H9 (cell line): ENCODE data around the gene NACC1. TPM values are rescaled to one million over a fixed set of nuclear protein-coding genes. Genes with fewer than 3 reads are reported as not detected.

Experiments used
- DNase-seq: peaks from one replicate; pipeline ENCODE4 v3.0.0-alpha.2; 2017
- H2AFZ ChIP-seq: one replicate; pipeline ENCODE4 v1.6.1; 2013; ENCODE audit warnings: mild to moderate bottlenecking, low read length, control low read depth, moderate library complexity
- H2AK5ac ChIP-seq: 2 replicates; pipeline ENCODE4 v1.6.1; 2013; ENCODE audit warnings: low read length, control low read depth, mixed read lengths; ENCODE audit not compliant: insufficient read length
- H2BK120ac ChIP-seq: one replicate; pipeline ENCODE4 v1.6.1; 2013; ENCODE audit warnings: low read depth, mild to moderate bottlenecking, low read length, control low read depth, inconsistent platforms; ENCODE audit not compliant: poor library complexity, severe bottlenecking
- H2BK12ac ChIP-seq: 2 replicates; pipeline ENCODE4 v1.6.1; 2013; ENCODE audit warnings: low read length, control low read depth, mixed read lengths, low read depth; ENCODE audit not compliant: insufficient read length
- H2BK15ac ChIP-seq: 2 replicates; pipeline ENCODE4 v1.6.1; 2013; ENCODE audit warnings: low read depth, low read length, control low read depth
- H2BK20ac ChIP-seq: one replicate; pipeline ENCODE4 v1.6.1; 2013; ENCODE audit warnings: low read depth, mild to moderate bottlenecking, low read length, control low read depth, inconsistent platforms; ENCODE audit not compliant: poor library complexity, severe bottlenecking
- H2BK5ac ChIP-seq: 2 replicates; pipeline ENCODE4 v1.6.1; 2013; ENCODE audit warnings: low read length, control low read depth, mixed read lengths; ENCODE audit not compliant: insufficient read length
- H3K14ac ChIP-seq: 2 replicates; pipeline ENCODE4 v1.6.1; 2013; ENCODE audit warnings: low read length, control low read depth; ENCODE audit not compliant: insufficient read depth
- H3K18ac ChIP-seq: 2 replicates; pipeline ENCODE4 v1.6.1; 2013; ENCODE audit warnings: low read depth, mild to moderate bottlenecking, mixed read lengths, low read length, control low read depth; ENCODE audit not compliant: insufficient read length
- H3K23ac ChIP-seq: 2 replicates; pipeline ENCODE4 v1.6.1; 2013; ENCODE audit warnings: low read length, control low read depth, mixed read lengths, low read depth; ENCODE audit not compliant: insufficient read length
- H3K23me2 ChIP-seq: 2 replicates; pipeline ENCODE4 v1.6.1; 2013; ENCODE audit warnings: low read depth, mild to moderate bottlenecking, mixed read lengths, low read length, control low read depth; ENCODE audit not compliant: insufficient read length, poor library complexity, severe bottlenecking
- H3K27ac ChIP-seq: 2 replicates; pipeline ENCODE4 v1.5.1; 2013; ENCODE audit warnings: low read length, control low read depth, mixed read lengths, low read depth; ENCODE audit not compliant: insufficient read length
- H3K27me3 ChIP-seq: 2 replicates; pipeline ENCODE4 v1.6.1; 2013; ENCODE audit warnings: low read length, control low read depth, inconsistent platforms; ENCODE audit not compliant: insufficient read depth
- H3K4ac ChIP-seq: 2 replicates; pipeline ENCODE4 v1.6.1; 2013; ENCODE audit warnings: low read depth, mild to moderate bottlenecking, control low read depth, inconsistent platforms, low read length, moderate library complexity
- H3K4me1 ChIP-seq: 2 replicates; pipeline ENCODE4 v1.6.1; 2013; ENCODE audit warnings: low read length, control low read depth, inconsistent platforms; ENCODE audit not compliant: insufficient read depth
- H3K4me2 ChIP-seq: 2 replicates; pipeline ENCODE4 v1.6.1; 2013; ENCODE audit warnings: low read length, control low read depth, mixed read lengths; ENCODE audit not compliant: insufficient read length, insufficient read depth
- H3K56ac ChIP-seq: 2 replicates; pipeline ENCODE4 v1.6.1; 2013; ENCODE audit warnings: low read depth, mild to moderate bottlenecking, mixed read lengths, low read length, control low read depth; ENCODE audit not compliant: insufficient read length
- H3K79me1 ChIP-seq: 2 replicates; pipeline ENCODE4 v1.6.1; 2013; ENCODE audit warnings: low read depth, mild to moderate bottlenecking, moderate library complexity, low read length, control low read depth, inconsistent platforms; ENCODE audit not compliant: insufficient read depth, poor library complexity, severe bottlenecking
- H3K79me2 ChIP-seq: 2 replicates; pipeline ENCODE4 v1.6.1; 2013; ENCODE audit warnings: low read length, control low read depth, inconsistent platforms; ENCODE audit not compliant: insufficient read depth
- H3K9ac ChIP-seq: 2 replicates; pipeline ENCODE4 v1.6.1; 2013; ENCODE audit warnings: low read length, control low read depth, mixed read lengths; ENCODE audit not compliant: insufficient read length; ENCODE audit errors: extremely low read depth
- H3K9me3 ChIP-seq: one replicate; pipeline ENCODE4 v1.6.1; 2013; ENCODE audit warnings: low read depth, low read length, inconsistent platforms; ENCODE audit not compliant: control insufficient read depth
- H3T11ph ChIP-seq: one replicate; pipeline ENCODE4 v1.6.1; 2013; ENCODE audit warnings: mild to moderate bottlenecking, low read length, control low read depth, inconsistent platforms
- H4K20me1 ChIP-seq: one replicate; pipeline ENCODE4 v1.6.1; 2013; ENCODE audit not compliant: control insufficient read depth, insufficient read length, insufficient read depth
- H4K5ac ChIP-seq: 2 replicates; pipeline ENCODE4 v1.6.1; 2013; ENCODE audit warnings: low read depth, mild to moderate bottlenecking, mixed read lengths, low read length, control low read depth; ENCODE audit not compliant: insufficient read length
- H4K8ac ChIP-seq: replicated peaks from 2 replicates; pipeline ENCODE4 v1.6.1; 2013; ENCODE audit warnings: low read length, control low read depth, mixed read lengths, low read depth; ENCODE audit not compliant: insufficient read length
- H4K91ac ChIP-seq: 2 replicates; pipeline ENCODE4 v1.6.1; 2013; ENCODE audit warnings: low read depth, mild to moderate bottlenecking, moderate library complexity, mixed read lengths, low read length, control low read depth; ENCODE audit not compliant: insufficient read length
- H3K27ac Mint-ChIP-seq, 3 experiments: 2 replicates in 2 of 3; 3 replicates in 1 of 3; pipeline ENCODE4 v1.8.0; 2020 to 2021; ENCODE audit warnings: mixed read lengths in 3 of 3, mild to moderate bottlenecking in 1 of 3, moderate library complexity in 1 of 3
- H3K27me3 Mint-ChIP-seq: 2 replicates; pipeline ENCODE4 v1.8.0; 2021; ENCODE audit warnings: low read depth, mild to moderate bottlenecking, moderate library complexity, mixed read lengths
- H3K36me3 Mint-ChIP-seq, 3 experiments: 2 replicates in 2 of 3; 3 replicates in 1 of 3; pipeline ENCODE4 v1.8.0; 2020 to 2021; ENCODE audit warnings: low read depth in 3 of 3, mixed read lengths in 3 of 3; ENCODE audit not compliant: insufficient read depth in 1 of 3
- H3K4me1 Mint-ChIP-seq, 2 experiments: 2 replicates each; pipeline ENCODE4 v1.8.0; 2020; ENCODE audit warnings: mixed read lengths in 2 of 2
- H3K4me3 Mint-ChIP-seq, 2 experiments: 2 replicates in 1 of 2; 3 replicates in 1 of 2; pipeline ENCODE4 v1.8.0; 2020 to 2021; ENCODE audit warnings: mild to moderate bottlenecking in 2 of 2, mixed read lengths in 2 of 2, moderate library complexity in 1 of 2
- H3K9me3 Mint-ChIP-seq, 2 experiments: 2 replicates in 1 of 2; 3 replicates in 1 of 2; pipeline ENCODE4 v1.8.0; 2020; ENCODE audit warnings: mild to moderate bottlenecking in 2 of 2, mixed read lengths in 2 of 2, moderate library complexity in 1 of 2
- CTCF ChIP-seq: fragments of 200-600 bp; sonication (generic); conservative IDR thresholded peaks from 3 replicates; pipeline ENCODE4 v1.8.0; 2021; ENCODE audit warnings: antibody characterized with exemption, mild to moderate bottlenecking
- WGBS: extraction: QIAGEN DNeasy Blood & Tissue Kit; methylation state at CpG from one replicate; pipeline ENCODE4 v1.1.7; 2013; ENCODE audit warnings: missing lambda C conversion rate, low lambda C conversion rate, mixed read lengths; ENCODE audit not compliant: insufficient read length; ENCODE audit errors: extremely low coverage; 5-methylcytosine and 5-hydroxymethylcytosine counted together
- total RNA-seq: library from RNA; stranded (reverse); gene quantifications from 2 replicates; pipeline ENCODE4 v1.2.1, GENCODE V29; 2021

Gene NACC1
- total RNA-seq, 1 experiment from 2014 or later = 198 TPM

GRCh38 chr19:13087795-13088537, 30.1 kb upstream of the NACC1 start:
- H3K23me2 ChIP-seq = peaks cover 1% of the 10 kb centered on the region
- no peak overlapping the region for H3K18ac ChIP-seq
- Mint-ChIP-seq H3K4me3 (peak overlapping the region in 1 of 2 experiments; percentile 44; a peak in 1 of 5 replicates), H3K36me3 (no peaks in the 10 kb centered on the region), H3K27ac (peak overlapping the region in 1 of 3 experiments; percentile 40; a peak in 1 of 7 replicates), H3K27me3 (peaks cover 56% of the 10 kb centered on the region), H3K9me3 (no peaks in the 10 kb centered on the region), H3K4me1 (peaks cover 16 to 39% of the 10 kb centered on the region in 2 experiments)
- DNase-seq = no peak
- H3K4ac ChIP-seq = no peak overlapping the region
- H2BK20ac ChIP-seq = no peak overlapping the region
- no peak overlapping the region for H4K5ac ChIP-seq
- no peak overlapping the region for H3K56ac ChIP-seq
- no peak overlapping the region for H4K8ac ChIP-seq
- no peak overlapping the region for H2BK15ac ChIP-seq
- H2BK5ac ChIP-seq = no peak overlapping the region
- no peak overlapping the region for H2BK12ac ChIP-seq
- no CpG with 5 or more reads among the region's 37 CpGs for WGBS
- H3K27ac ChIP-seq = no peak overlapping the region
- no peak overlapping the region for H3K4me2 ChIP-seq
- no peak overlapping the region for H3K9ac ChIP-seq
- H3K27me3 ChIP-seq = no peaks in the 10 kb centered on the region; the same call in 1 of the 2 replicates
- no peaks in the 10 kb centered on the region for H3K9me3 ChIP-seq
- H3K79me2 ChIP-seq = no peaks in the 10 kb centered on the region
- H3T11ph ChIP-seq = no peak overlapping the region
- no peak for TF ChIP-seq CTCF
- no peak overlapping the region for H2AK5ac ChIP-seq
- H3K79me1 ChIP-seq = no peaks in the 10 kb centered on the region
- H2BK120ac ChIP-seq = no peak overlapping the region
- no peak overlapping the region for H2AFZ ChIP-seq
- H3K4me1 ChIP-seq = peaks cover 2% of the 10 kb centered on the region; the same call in 1 of the 2 replicates
- no peak overlapping the region for H3K14ac ChIP-seq
- no peak overlapping the region for H4K91ac ChIP-seq
- H4K20me1 ChIP-seq = no peaks in the 10 kb centered on the region
- H3K23ac ChIP-seq = no peak overlapping the region
